GM23248 (cell line): Measurements from ENCODE around the gene ADCY10.
"Not testable (repeated sequence)": the region's sequence is repeated elsewhere in the genome, so short reads cannot be mapped to it uniquely, and the experiment has no call there.

Source experiments
- EZH2 ChIP-seq: fragments of 200-600 bp; sonication (generic); IDR thresholded peaks from 2 replicates; pipeline ENCODE4 v1.6.1; 2018; ENCODE audit warnings: antibody characterized with exemption, mild to moderate bottlenecking; ENCODE audit not compliant: insufficient read depth, poor library complexity, severe bottlenecking
- EZH2phosphoT487 ChIP-seq: fragments of 200-600 bp; sonication (generic); IDR thresholded peaks from 2 replicates; pipeline ENCODE4 v1.6.1; 2018; ENCODE audit warnings: antibody characterized with exemption, moderate library complexity, mild to moderate bottlenecking, low read depth; ENCODE audit not compliant: insufficient read depth

DNA sequence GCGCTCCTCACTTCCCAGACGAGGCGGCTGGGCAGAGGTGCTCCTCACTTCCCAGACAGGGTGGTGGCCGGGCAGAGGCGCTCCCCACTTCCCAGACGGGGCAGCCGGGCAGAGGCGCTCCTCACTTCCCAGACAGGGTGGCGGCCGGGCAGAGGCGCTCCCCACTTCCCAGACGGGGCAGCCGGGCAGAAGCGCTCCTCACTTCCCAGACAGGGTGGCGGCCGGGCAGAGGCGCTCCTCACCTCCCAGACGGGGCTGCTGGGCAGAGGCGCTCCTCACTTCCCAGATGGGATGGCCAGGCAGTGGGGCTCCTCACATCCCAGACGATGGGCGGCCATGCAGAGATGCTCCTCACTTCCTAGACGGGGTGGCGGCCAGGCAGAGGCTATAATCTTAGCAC lies 107.7 kb downstream of the ADCY10 start:
- TF ChIP-seq EZH2phosphoT487, EZH2: not testable (repeated sequence)
